LNCAP (cell line): Measurements from ENCODE around the gene VPS13C.

ENCODE experiments used
- CTCF ChIP-seq: fragments of 450-650 bp; IDR thresholded peaks from 2 replicates; pipeline ENCODE4 v1.5.1; 2017; ENCODE audit warnings: mild to moderate bottlenecking

The VPS13C gene

GRCh38 chr15:62059816-62060112, 483 bp downstream of the VPS13C start:
- no peak for TF ChIP-seq CTCF

- 0 out of 2 replicates have a peak, but pooled peaks have one; percentile 7 for TF ChIP-seq CTCF
Measured at GRCh38 chr15:62059108-62059815, 985 bp downstream of the VPS13C start.

- TF ChIP-seq CTCF, result no peak
Measured at GRCh38 chr15:62058327-62059028, 1.8 kb downstream of the VPS13C start.

- no peak for TF ChIP-seq CTCF
Measured at GRCh38 chr15:62057341-62057980, 2.8 kb downstream of the VPS13C start.

GRCh38 chr15:62054979-62055378, 5.3 kb downstream of the VPS13C start:
- no peak for TF ChIP-seq CTCF

GRCh38 chr15:62053439-62054085, 6.7 kb downstream of the VPS13C start:
- TF ChIP-seq CTCF, result no peak

- no peak for TF ChIP-seq CTCF
Measured at GRCh38 chr15:62052713-62053112, 7.5 kb downstream of the VPS13C start.
